ENCODE measurements around the gene SP100.
"Not testable (repeated sequence)": the region's sequence is repeated elsewhere in the genome, so short reads cannot be mapped to it uniquely, and the experiment has no call there.

The SP100 gene

DNA sequence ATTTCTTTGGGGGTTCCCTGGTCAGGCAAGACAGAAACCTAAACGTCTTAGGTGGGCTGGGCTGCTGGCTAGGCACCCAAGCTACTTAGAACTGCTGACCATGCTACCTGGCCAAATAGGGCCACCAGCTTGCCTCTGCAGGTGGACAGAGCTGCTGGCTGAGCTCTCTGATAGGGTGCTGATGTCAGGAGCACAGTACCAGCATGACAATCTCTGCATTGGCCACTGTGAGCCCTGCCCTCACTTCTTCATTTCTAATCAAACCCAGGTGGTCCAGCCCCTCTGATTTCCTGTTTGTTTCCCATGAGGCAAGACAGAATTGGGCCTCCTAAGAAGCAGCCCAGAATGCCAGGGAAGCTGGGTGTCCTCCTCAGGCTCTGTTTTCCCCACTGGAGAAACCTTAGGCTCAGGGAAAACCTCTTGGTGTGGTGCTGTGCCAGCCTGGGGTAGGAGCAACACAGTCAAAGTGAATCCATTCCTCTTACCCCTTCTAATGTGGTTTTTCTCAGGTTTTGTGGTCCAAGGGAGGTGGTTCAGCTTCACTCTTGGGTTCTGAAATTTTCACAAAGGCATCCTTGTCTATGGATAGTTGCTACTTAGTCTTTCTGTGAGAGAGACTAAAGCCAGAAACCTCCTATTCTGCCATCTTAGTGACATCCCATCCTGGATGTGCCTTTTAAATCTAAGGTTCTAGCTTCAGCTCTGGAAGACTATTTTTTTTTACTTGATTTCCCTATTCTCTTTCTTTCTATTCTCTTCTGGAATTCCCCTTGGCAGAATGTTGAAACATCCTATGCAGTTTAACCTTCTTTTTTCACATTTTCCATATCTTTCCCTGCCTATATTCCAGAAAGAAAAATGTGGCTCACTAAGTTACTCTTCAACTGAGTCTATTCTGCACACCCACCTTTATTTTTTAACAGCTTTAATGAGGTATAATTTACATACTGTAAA, 15.2 kb downstream of the SP100 start:
- H3K9me3 ChIP-seq, result no peaks in the 10 kb centered on the region

DNA sequence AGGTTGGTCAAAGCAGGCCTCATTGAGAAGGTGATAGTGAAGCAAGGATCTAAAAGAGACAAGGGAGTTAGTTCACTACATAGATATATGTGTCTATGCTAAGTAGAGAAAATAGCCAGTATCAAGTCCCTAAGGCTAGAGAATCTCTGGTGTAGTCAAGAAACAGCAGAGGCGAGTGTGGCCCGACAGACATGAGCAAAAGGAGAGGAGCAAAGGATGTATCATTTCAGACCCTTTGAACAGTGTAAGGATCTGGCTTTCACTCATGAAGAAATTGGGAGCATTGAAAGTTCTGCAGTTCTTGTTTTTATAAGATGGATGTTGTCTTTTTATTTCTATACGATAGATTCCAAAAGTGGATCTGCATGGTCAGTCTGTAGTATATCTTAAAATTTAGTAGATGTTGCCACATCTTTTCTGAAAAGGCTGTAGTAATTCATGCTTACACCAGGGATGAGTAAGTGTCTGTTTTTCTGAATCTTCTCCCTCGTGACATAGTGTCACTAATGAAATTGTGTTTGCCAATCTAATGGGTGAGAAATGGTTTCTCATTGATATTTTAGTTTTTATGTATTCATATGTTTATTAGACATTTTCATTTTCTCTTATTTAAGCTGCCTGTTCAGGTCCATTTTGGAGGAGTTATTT, 18.8 kb downstream of the SP100 start:
- Histone ChIP-seq H3K9me3 (no peaks in the 10 kb centered on the region), H3K4me1 (no peaks in the 10 kb centered on the region), H3K27me3 (ENCODE audit: low read depth) (no peaks in the 10 kb centered on the region), H3K4me3 (no peak overlapping the region), H3K36me3 (replicated peaks) (no peaks in the 10 kb centered on the region)
- in situ Hi-C loops (cut with MboI; ENCODE audit: low sequenced_read_pairs), result no loop called here
- DNase-seq (ENCODE audit: low spot score in 2 of 2), result no peak

More for the DNA sequence above, 15.2 kb downstream of the SP100 start:
- no peak for DNase-seq (ENCODE audit: low spot score in 2 of 2)
- Histone ChIP-seq H3K36me3 (replicated peaks) (no peaks in the 10 kb centered on the region), H3K4me3 (no peak overlapping the region), H3K4me1 (no peaks in the 10 kb centered on the region), H3K27me3 (ENCODE audit: low read depth) (no peaks in the 10 kb centered on the region)
- in situ Hi-C loops (cut with MboI; ENCODE audit: low sequenced_read_pairs), result no loop called here

GRCh38 chr2:230435431-230435830, 19.4 kb downstream of the SP100 start:
- in situ Hi-C loops (cut with MboI; ENCODE audit: low sequenced_read_pairs), result no loop called here
- H3K36me3 ChIP-seq (replicated peaks), result no peaks in the 10 kb centered on the region
- H3K9me3 ChIP-seq, result no peaks in the 10 kb centered on the region
- no peaks in the 10 kb centered on the region for H3K27me3 ChIP-seq (ENCODE audit: low read depth)
- DNase-seq (ENCODE audit: low spot score in 2 of 2), result no peak
- no peak overlapping the region for H3K4me3 ChIP-seq
- H3K4me1 ChIP-seq, result no peaks in the 10 kb centered on the region

DNA sequence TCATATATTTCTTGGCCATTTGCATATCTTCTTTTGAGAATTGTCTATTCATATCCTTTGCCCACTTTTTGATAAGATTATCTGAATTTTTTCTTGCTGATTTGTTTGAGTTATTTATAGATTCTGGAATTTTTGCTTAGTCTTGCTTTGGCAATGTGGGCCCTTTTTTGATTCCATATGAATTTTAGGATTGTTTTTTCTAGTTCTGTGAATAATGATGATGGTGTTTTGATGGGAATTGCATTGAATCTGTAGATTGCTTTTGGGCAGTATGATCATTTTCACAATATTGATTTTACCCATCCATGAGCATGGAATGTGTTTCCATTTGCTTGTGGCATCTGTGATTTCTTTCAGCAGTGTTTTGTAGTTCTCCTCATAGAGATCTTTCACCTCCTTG, 23.1 kb downstream of the SP100 start:
- H3K4me3 ChIP-seq; H3K36me3 ChIP-seq (replicated peaks); H3K9me3 ChIP-seq; H3K27me3 ChIP-seq (ENCODE audit: low read depth); DNase-seq (ENCODE audit: low spot score in 2 of 2); H3K4me1 ChIP-seq; in situ Hi-C loops (cut with MboI; ENCODE audit: low sequenced_read_pairs): not testable (repeated sequence)

GRCh38 chr2:230439590-230439989, 23.6 kb downstream of the SP100 start:
- DNase-seq (ENCODE audit: low spot score in 2 of 2), result no peak
- Histone ChIP-seq H3K36me3 (replicated peaks) (no peaks in the 10 kb centered on the region), H3K4me3 (no peak overlapping the region), H3K9me3 (no peaks in the 10 kb centered on the region), H3K27me3 (ENCODE audit: low read depth) (no peaks in the 10 kb centered on the region), H3K4me1 (no peaks in the 10 kb centered on the region)
- in situ Hi-C loops (cut with MboI; ENCODE audit: low sequenced_read_pairs), result no loop called here

DNA sequence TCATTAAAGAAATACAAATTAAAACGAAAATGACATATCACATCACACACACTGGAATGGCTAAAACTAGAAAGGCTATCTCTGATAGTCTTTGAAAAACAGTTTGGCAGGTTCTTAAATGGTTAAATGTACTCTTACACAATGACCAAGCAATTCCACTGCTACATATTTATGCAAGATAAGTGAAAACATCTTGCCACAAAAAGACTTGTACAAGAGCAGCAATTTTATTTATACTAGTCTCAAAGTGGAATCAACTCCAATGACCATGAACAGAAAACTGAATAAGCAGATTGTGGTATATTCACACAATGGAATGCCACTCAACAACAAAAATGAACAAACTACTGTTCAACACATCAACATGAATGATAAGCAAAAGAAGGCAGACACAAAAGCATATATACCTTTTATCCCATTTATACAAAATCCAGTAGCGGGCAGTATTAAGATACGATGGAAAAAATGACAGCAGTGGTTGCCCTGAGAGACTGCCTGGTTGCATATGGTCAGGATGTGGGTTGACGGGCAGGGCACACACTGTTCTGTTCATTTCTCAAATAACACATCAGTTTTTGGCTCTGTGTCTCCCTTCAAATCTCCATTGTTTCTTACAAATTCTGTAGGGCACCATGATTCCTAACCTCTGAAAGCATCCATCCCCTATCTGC, 25.4 kb downstream of the SP100 start:
- H3K9me3 ChIP-seq, result no peaks in the 10 kb centered on the region
- DNase-seq (ENCODE audit: low spot score in 2 of 2), result no peak
- in situ Hi-C loops (cut with MboI; ENCODE audit: low sequenced_read_pairs), result no loop called here
- no peaks in the 10 kb centered on the region for H3K4me1 ChIP-seq
- no peaks in the 10 kb centered on the region for H3K36me3 ChIP-seq (replicated peaks)
- H3K4me3 ChIP-seq, result no peak overlapping the region
- no peaks in the 10 kb centered on the region for H3K27me3 ChIP-seq (ENCODE audit: low read depth)

GRCh38 chr2:230443541-230443940, 27.5 kb downstream of the SP100 start:
- H3K4me3 ChIP-seq, result no peak overlapping the region
- H3K4me1 ChIP-seq, result no peaks in the 10 kb centered on the region
- no peaks in the 10 kb centered on the region for H3K9me3 ChIP-seq
- no peaks in the 10 kb centered on the region for H3K36me3 ChIP-seq (replicated peaks)
- no peaks in the 10 kb centered on the region for H3K27me3 ChIP-seq (ENCODE audit: low read depth)
- in situ Hi-C loops (cut with MboI; ENCODE audit: low sequenced_read_pairs), result no loop called here
- DNase-seq (ENCODE audit: low spot score in 2 of 2), result no peak

DNA sequence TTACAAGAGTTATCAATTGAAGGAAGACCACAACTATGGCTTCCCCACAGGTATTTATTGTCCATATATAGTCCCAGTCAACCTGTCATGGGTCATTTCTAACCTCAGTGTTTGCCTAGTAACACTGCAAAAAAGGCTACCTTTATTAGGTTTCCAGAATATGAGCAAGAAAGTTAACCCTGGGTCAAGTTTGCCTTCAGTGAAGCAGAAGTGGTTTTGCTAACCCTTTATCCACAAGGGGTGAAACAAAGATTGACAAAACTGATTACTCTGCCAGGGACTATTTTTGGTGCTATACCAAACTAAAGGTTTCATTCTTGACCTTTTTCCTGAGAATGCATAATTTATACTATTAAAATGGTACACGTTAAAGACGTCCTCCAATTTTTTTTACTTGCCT, 28.8 kb downstream of the SP100 start:
- H3K4me3 ChIP-seq, result no peak overlapping the region
- no peaks in the 10 kb centered on the region for H3K9me3 ChIP-seq
- H3K4me1 ChIP-seq, result no peaks in the 10 kb centered on the region
- in situ Hi-C loops (cut with MboI; ENCODE audit: low sequenced_read_pairs), result no loop called here
- H3K36me3 ChIP-seq (replicated peaks), result no peaks in the 10 kb centered on the region
- no peaks in the 10 kb centered on the region for H3K27me3 ChIP-seq (ENCODE audit: low read depth)
- no peak for DNase-seq (ENCODE audit: low spot score in 2 of 2)

GRCh38 chr2:230447036-230447435, 31.0 kb downstream of the SP100 start:
- Histone ChIP-seq H3K9me3 (no peaks in the 10 kb centered on the region), H3K4me1 (no peaks in the 10 kb centered on the region), H3K36me3 (replicated peaks) (no peaks in the 10 kb centered on the region), H3K4me3 (no peak overlapping the region), H3K27me3 (ENCODE audit: low read depth) (no peaks in the 10 kb centered on the region)
- in situ Hi-C loops (cut with MboI; ENCODE audit: low sequenced_read_pairs), result no loop called here
- DNase-seq (ENCODE audit: low spot score in 2 of 2), result no peak

DNA sequence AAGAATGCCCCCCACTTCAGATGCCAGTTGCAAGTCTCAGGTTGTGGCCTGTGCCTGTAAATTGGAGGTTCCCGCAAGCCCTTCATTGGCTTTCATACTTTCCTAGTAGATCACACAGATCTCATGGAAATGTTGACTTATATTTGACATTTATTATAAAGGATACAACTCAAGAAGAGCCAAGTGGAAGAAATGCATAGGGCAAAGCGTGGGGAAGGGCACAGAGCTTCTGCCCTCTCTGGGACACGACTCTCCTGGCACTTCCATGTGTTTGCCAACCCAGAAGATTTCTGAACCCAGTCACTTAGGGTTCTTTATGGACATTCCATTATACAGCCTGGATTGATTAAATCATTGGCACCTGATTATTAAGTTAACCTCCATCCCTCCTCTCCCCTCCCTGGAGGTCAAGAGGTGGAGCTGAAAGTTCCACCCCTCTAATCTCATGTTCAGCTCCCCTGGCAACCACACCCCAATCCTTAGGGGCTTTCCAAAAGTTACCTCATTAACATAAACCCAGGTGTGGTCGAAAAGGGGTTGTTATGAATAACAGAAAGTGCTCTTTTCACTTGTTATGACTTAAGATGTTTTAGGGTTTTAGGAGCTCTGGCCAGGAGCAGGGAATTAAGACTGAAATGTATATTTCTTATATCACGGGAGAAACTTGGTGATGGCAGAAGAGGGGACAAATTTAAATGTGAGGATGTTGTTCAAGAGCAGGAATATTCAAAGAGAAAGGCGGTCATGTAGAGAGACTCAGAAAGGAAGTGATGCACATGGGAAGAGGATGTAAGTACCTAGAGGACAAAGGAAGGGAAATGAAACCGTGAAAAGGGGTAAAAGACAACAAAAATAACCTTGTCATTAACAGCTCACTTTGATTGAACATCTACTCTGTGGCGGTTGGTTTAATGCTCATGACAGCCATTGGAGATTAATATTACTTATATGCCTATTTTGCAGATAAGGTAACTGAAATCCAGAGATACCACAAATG, 31.8 kb downstream of the SP100 start:
- in situ Hi-C loops (cut with MboI; ENCODE audit: low sequenced_read_pairs), result no loop called here
- no peaks in the 10 kb centered on the region for H3K36me3 ChIP-seq (replicated peaks)

DNA sequence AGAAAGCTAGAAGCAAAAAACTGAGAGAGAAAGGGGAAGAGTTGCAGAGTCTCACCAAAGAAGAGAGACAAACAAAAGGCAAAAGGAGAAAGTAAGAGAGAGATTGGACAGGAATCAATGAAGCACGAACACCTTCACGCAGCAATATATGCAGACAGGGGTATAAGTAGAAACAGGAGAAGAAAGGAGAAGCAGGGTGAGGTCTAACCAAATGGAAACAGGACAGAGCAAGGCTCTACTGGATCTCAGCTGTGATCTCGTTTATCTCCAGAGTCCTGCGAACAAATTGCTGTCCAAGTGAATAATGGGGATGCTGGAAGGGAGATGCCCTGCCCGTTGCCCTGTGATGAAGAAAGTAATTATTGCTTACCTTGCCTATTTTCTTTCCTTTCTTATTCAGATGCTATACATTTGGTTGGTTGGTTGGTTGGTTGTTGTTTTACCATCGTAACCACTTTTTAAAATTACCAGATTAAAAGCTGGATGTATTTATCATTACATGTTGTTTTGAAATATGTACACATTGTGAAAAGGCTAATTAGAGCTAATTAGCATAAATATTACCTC, 34.0 kb downstream of the SP100 start:
- Histone ChIP-seq H3K4me1 (no peaks in the 10 kb centered on the region), H3K27me3 (ENCODE audit: low read depth) (no peaks in the 10 kb centered on the region), H3K9me3 (no peaks in the 10 kb centered on the region), H3K36me3 (replicated peaks) (no peaks in the 10 kb centered on the region), H3K4me3 (no peak overlapping the region)
- in situ Hi-C loops (cut with MboI; ENCODE audit: low sequenced_read_pairs), result no loop called here
- DNase-seq (ENCODE audit: low spot score in 2 of 2), result no peak

More for the DNA sequence above, 31.8 kb downstream of the SP100 start:
- DNase-seq (ENCODE audit: low spot score in 2 of 2), result no peak
- Histone ChIP-seq H3K4me1 (no peaks in the 10 kb centered on the region), H3K4me3 (no peak overlapping the region), H3K27me3 (ENCODE audit: low read depth) (no peaks in the 10 kb centered on the region), H3K9me3 (no peaks in the 10 kb centered on the region)

GRCh38 chr2:230453006-230453405, 37.0 kb downstream of the SP100 start:
- Histone ChIP-seq H3K4me1 (no peaks in the 10 kb centered on the region), H3K4me3 (no peak overlapping the region), H3K36me3 (replicated peaks) (no peaks in the 10 kb centered on the region), H3K27me3 (ENCODE audit: low read depth) (no peaks in the 10 kb centered on the region), H3K9me3 (no peaks in the 10 kb centered on the region)
- no peak for DNase-seq (ENCODE audit: low spot score in 2 of 2)
- in situ Hi-C loops (cut with MboI; ENCODE audit: low sequenced_read_pairs), result no loop called here
